OCI-LY1 (cell line): ENCODE measurements around the gene AKIRIN2.

ENCODE experiments used
- CTCF ChIP-seq: fragments of 200-600 bp; sonication (generic), shearing (Covaris generic); IDR thresholded peaks from 2 replicates; pipeline ENCODE4 v1.5.1; 2017; ENCODE audit warnings: mild to moderate bottlenecking, antibody characterized with exemption, low read length, moderate library complexity, mixed read lengths
- EZH2 ChIP-seq: fragments of 200-600 bp; sonication (generic), shearing (Covaris generic); IDR thresholded peaks from 2 replicates; pipeline ENCODE4 v1.8.0; 2017; ENCODE audit warnings: borderline replicate concordance, mixed run types, mild to moderate bottlenecking, antibody characterized with exemption, low read length, moderate library complexity, mixed read lengths

GRCh38 chr6:87701676-87702588 lies at the start of gene AKIRIN2:
- TF ChIP-seq EZH2 (no peak), CTCF (no peak)
